Stimulated activated CD8-positive, alpha-beta memory T cell treated with anti-CD3 and anti-CD28 coated beads, Interleukin-7, amount 100 ng/mL, for 48 hours (primary cell): ENCODE results near the gene NCKAP1.
"Not testable (repeated sequence)": the region's sequence is repeated elsewhere in the genome, so short reads cannot be mapped to it uniquely, and the experiment has no call there.

ENCODE experiments used
- DNase-seq, 2 donors: peaks; one replicate each; pipeline ENCODE4 v3.0.0-alpha.2; 2020; ENCODE audit warnings: low read depth in 1 of 2; ENCODE audit errors: extremely low read depth in 1 of 2

The NCKAP1 gene

DNA sequence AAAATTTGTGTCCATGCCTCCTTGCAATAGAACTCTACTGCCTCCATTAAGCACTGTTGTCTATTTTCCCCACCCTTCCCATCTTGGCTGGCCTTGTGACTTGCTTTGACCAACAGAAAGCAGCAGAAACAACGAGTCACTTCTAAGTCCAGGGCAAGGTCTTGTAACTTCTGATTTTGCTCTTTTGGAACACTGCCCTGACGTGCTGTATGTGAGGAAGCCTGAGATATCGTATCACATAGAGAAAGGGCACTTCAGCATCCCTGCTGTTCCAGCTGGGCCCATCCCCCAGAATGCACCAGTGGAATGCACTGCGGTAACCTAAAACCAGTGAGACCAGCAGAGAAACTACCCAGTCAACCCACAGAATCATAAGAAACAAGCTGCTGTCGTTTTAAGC is 28.1 kb downstream of the NCKAP1 start:
- DNase-seq: no peak

DNA sequence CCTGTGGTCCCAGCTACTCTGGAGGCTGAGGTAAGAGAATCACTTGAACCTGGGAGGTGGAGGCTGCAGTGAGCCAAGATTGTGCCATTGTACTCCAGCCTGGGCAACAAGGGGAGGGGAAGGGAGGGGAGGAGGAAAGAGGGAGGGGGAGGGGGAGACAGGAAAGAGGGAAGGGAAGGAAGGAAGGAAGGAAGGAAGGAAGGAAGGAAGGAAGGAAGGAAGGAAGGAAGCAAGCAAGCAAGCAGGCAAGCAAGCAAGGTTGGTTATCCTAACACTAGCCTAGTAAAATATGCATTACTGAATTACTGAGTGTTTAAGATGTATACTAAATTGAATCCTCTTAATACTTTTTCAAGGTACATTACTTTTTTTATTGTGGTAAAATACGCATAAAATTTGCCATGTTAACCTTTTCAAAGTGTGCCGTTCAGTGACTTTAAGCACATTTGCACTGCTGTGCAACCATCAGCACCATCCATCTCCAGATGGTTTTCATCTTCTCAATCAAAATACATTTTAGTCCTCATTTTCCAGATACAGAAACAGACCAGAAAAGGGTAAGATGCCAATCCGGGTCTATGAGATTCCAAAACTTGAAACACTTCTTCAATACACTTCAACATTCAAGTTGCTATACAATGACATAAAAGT is 28.9 kb downstream of the NCKAP1 start:
- DNase-seq: no peak

DNA sequence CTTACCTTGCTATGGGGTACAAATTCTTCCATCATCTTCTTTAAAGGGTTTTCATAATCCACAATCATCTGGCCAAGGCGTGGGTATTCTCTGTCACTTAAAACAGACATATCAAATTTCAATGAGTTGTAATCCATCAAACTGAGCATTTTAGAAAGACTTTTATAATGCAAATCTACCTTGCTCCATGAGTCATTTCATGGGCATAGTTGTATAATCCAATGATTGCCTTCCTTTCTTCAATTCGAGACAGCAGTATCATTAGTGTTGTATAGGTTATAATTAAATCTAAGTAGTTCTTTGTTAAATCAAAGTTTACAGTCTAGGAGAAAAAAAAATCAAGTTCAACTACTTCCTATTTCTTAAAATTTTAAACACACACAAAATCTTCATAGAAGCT is 36.3 kb downstream of the NCKAP1 start:
- DNase-seq: no peak

DNA sequence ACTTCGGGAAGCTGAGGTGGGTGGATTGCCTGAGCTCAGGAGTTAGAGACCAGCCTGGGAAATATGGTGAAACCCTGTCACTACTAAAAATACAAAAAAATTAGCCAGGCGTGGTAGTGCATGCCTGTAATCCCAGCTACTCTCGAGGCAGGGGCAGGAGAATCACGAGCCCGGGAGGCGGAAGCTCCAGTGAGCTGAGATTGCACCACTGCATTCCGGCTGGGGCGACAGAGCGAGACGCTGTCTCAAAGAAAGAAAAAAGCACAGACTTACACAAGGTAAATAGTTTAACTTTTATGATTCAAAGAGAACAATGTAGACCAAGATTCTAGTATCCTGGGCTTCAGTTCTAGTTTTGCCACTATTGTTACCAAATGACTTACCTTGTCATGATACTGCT is 37.4 kb downstream of the NCKAP1 start:
- no peak for DNase-seq

DNA sequence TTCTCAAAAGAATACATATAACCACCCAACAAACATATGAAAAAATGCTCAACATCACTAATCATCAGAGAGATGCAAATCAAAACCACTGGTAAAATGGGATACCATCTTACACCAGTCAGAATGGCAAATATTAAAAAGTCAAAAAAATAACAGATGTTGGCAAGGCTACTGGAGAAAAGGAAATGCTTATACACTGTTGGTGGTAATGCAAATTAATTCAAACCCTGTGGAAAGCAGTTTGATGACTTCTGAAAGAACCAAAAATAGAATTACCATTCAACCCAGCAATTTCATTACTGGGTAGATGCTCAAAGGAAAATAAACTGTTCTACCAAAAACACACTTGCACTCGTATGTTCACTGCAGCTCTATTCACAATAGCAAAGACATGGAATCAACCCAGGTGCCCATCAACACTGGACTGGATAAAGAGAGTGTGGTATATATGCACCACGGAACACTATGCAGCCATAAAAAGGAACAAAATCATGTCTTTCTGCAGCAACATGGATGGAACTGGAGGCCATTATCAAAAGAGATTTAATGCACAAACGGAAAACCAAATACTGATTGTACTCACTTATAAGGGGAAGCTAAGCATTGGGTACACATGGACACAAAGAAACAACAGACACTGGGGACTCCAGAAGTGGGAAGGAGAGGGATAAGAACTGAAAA is 38.8 kb downstream of the NCKAP1 start:
- DNase-seq: no peak

DNA sequence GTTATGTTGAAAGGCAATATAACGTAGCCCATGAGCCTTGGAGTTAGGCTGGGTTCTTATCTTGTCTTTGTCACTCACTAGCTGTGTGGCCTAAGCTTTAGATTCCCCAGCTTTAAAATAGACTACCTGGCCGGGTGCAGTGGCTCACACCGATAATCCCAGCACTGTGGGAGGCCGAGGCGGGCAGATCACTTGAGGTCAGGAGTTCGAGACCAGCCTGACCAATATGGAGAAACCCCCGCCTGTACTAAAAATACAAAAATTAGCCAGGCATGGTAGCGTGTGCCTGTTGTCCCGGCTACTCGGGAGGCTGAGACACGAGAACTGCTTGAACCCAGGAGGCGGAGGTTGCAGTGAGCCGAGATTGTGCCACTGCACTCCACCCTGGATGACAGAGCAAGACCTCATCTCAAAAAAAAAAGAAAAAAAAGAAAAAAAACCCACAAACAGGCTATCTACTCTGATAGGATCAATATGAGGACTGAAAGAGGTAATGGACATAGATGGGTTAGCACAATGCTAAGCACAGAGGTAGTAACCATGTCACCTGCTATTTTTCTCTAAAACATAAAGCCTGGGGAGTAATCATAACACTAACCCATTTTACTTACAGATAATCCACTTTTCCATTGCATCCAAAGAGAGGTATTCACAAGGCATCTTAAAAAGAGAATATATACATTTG is 43.9 kb downstream of the NCKAP1 start:
- no peak for DNase-seq

DNA sequence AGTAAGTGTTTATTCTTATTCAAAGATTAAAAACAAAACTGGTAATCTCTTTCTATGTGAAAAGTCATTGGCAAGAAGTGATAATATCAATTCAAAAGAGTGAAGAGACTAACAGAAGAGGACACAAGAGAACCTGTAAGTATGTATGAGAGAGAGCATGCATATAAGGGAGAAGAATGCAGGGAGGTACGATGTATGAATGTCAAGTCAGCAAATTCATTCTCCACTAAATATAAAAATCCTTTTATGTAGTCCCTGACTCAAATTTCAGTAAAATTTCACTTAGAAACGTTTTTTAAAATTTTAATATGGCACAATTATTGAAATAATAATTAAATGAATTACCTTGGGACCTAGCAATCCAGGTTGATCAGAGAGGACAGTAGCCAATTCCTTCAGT is 55.3 kb downstream of the NCKAP1 start:
- no peak for DNase-seq

DNA sequence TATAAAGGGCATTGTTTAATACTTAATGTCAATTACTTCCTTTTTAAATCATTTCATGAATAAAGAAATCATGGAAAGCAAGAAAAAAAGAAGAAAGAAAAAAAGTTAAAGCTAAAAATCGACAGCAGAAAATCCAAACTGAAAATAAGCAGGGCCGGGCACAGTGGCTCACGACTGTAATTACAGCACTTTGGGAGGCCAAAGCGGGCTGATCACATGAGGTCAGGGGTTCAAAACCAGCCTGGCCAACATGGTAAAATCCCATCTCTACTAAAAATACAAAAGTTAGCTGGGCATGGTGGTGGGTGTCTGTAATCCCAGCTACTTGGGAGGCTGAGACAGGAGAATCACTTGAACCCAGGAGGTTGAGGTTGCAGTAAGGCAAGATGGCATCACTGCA is 56.8 kb downstream of the NCKAP1 start:
- not testable (repeated sequence) for DNase-seq

DNA sequence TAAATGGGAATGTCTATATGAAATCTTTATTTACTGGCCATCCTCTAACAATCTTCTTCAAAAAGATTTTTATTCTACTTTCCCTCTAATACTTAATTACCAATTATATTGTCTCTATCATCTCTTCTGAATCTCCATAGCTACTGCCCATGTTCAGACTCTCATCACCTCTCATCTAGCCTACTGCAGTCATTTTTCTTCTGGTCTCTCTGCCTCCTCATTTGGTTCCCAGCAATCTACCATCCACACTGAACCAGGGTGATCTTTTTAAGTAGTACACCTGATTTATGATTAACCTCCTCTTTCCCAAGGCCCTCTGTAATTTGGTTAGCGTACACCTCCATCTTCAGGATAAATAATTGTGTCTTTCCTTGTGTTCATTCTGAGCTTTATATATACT is 57.6 kb downstream of the NCKAP1 start:
- no peak for DNase-seq

DNA sequence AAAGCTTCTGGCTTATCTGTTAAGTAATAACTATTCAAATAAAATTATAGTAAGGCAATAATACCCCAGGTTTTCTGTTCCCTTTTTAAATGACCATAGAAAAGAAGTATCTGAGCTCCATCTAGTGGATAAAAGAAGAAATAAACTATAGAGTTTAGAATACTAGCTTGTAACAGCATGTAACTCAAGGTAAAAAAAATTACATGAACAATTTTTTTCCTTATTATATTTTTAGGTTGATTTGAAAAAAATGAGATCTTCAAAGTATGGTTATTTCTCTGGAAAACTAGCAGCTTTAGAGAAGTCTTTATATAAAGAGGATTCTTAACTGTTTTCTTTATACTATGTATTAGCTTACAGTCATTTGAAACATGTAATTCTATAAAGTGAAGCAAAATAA is 58.1 kb downstream of the NCKAP1 start:
- DNase-seq: no peak

DNA sequence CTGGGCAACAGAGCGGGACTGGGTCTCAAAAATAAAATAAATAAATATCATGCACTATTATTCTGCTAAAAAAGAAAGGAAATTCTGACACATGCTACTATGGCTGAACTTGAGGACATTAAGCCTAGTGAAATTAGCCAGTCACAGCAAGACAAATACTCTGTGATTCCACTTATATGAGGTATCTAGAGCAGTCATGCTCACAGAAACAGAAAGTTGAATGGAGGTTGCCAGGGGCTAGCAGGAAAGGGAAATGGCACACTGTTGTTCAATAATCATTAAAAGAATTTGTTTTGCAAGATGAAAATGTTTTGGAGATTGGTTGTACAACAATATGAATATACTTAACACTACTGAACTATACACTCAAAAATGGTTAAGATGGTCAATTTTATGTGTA is 60.8 kb downstream of the NCKAP1 start:
- DNase-seq: no peak

DNA sequence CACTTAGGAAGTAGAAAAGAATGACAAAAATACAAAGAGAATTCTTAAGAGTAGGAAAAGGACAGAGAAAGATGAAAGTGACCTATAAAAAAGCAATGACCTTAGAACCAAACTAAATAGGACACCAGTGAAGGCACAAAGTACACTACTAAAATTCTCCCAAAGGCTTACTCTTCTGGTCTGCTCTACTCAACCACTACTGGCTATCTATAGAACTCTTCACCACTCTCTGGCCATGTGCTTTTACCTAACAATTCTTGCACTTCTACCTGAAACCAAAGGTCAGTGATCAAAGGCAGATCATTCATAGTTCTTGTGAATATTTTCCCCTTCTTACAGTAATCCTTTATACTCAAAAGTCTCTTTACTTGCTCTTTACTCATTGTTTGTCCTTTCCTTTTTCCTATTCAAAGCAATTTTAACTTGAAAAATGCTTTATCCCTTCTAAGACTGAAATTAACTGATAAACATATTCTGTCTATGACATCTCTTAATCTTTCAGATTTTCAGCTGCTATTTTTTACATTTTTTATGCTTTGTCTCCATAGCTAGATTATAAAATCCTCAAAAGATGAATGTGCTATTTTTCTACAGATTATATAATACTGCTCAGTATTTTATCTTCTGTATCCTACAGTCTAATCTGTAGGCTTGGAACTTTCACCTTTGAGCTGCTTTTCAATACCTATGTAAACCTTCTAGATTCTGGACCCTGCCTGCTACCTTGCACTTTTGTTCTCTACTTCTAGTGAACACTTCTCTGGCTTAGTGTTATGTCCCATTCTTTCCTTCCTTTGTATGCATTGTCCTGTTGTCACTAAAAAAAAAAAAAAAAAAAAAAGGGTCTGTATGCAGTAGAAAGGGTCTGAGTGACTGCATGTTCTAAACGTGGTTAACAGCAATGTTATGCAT is 64.6 kb downstream of the NCKAP1 start:
- no peak for DNase-seq

DNA sequence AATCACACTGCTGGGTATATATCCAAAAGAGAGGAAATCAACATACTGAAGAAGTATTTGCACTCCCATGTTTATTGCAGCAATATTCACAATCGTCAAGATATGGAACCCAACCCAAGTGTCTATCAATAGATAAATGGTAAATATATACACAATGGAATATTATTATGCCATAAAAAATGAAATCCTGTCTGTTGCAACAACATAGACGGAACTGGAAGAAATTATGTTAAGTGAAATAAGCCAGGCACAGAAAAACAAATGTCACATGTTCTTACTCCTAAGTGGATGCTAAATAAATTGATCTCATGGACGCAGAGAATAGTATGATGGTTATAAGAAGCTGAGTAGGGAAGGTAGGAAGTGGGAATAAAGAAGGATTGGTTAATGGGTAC is 65.7 kb downstream of the NCKAP1 start:
- no peak for DNase-seq

DNA sequence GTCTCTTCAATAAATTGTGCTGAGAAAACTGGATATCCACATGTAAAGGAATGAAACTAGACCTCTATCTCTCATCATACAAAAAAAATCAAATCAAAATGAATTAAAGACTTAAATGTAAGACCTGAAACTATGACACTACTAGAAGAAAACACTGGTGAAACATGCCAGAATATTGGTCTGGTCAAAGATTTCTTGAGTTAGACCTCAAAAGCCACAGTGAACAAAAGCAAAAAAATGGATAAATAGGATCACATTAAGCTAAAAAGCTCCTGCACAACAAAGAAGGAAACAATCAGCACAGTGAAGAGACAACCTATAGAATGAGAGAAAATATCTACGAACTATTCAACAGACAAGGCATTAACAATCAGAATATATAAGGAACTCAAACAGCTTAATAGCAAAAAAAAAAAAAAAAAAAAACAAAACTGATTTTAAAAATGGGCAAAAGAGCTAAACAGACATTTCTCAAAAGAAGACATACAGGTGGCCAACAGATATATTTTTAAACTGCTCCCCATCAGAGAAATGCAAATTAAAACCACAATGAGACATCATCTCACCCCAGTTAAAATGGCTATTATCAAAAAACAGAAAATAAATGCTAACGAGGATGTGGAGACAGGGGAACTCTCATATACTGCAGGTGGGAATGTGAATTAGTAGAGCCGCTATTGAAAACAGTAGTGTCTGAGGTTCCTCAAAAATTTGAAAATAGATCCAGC is 66.3 kb downstream of the NCKAP1 start:
- no peak for DNase-seq

DNA sequence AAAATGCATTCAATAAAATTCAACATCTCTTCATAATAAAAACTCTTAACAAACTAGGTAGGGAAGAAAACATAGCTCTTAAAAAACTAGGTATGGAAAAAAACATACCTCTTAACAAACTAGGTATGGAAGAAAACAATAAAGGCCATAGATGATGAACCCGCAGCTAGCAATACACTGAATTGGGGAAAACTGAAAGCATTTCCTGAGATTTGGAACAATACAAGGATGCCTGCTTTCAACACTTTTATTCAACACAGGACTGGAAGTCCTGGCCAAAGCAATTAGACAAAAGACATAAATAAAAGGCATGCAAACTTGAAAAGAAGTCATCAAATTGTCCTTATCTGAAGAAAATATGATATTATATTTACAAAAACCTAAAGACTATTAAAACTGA is 67.8 kb downstream of the NCKAP1 start:
- DNase-seq: no peak

DNA sequence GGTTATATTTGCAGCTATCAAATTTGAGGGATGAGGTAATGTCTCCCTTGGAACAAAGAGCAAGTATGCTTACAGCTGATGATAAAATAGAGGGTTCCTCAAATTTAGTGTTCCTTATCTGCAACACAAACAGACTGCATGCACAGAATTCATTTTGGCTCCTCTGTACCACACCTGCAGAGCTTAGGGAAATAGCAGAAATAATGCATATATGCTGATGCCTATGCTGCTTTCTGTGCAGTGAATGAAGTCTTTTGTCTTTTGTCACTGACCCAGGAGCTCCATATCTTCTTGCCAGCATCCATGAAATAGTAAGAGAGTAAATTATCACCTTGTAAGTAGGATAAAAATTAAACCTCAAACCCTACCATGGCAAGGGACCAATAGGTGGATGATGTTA is 69.8 kb downstream of the NCKAP1 start:
- DNase-seq: no peak

DNA sequence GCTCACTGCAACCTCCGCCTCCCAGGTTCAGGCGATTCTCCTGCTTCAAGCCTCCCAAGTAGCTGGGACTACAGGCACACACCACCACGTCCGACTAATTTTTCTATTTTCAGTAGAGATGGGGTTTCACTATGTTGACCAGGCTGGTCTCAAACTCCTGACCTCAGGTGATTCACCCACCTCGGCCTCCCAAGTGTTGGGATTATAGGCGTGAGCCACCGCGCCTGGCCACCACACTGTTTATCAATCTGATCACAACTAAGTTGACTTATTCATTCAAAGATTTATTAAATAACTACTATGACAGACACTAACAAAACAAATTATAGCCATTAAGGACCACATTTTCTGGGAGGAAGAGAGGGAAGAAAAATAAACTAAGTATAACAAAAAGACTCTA is 71.9 kb downstream of the NCKAP1 start:
- DNase-seq: not testable (repeated sequence)

DNA sequence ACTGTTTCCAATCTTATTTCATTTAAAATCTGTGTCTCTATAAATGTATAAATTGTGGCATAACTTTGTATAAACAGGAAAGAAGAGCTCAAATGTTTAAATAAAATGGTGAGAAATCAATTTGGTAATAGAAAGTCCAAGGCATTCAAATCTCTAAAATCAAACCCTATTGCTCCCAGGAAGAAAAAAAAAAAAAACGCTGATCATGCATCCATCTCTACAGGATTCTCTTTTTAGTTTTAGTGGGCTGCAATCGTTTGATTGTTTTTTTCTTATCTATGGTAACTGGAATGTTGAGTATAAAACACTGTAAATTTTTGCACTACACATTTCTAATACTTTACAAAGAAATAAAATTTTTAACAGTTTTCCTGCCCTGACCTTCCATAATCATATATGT is 75.6 kb downstream of the NCKAP1 start:
- DNase-seq: no peak

DNA sequence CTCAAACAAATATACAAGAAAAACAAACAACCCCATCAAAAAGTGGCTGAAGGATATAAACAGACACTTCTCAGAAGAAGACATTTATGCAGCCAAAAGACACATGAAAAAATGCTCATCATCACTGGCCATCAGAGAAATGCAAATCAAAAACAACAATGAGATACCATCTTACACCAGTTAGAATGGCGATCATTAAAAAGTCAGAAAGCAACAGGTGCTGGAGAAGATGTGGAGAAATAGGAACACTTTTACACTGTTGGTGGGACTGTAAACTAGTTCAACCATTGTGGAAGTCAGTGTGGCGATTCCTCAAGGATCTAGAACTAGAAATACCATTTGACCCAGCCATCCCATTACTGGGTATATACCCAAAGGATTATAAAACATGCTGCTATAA is 77.4 kb downstream of the NCKAP1 start:
- DNase-seq: not testable (repeated sequence)

DNA sequence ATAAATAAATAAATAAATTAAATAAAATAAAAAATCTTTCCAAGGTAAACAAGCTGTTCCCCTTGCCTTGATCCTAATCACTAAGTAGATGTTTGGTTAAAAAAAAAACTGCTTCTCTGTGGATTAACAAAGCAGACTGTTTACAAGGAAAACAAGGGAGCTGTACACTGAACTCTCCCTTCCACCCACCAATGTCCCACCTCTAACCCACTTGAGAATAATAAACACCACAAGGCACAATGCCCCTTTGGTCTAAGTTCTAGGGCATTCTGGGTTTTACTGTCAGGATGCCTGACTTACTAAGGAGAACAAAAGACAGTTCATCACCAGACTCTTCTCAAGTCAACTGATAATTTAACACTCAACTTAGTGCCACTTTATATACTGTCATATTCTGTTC is 83.5 kb downstream of the NCKAP1 start:
- DNase-seq: no peak
